Keratinocyte (primary cell): ENCODE results near the gene SF3A1. TPM values are rescaled to one million over a fixed set of nuclear protein-coding genes. Genes with fewer than 3 reads are reported as not detected.

Source experiments
- DNase-seq: peaks from one replicate; pipeline ENCODE4 v3.0.0-alpha.2; 2011; ENCODE audit warnings: low read depth, missing footprints, low spot score
- FAIRE-seq: peaks from 2 replicates; lab custom pipeline; 2011; peaks lifted over from hg19 to GRCh38; lab: Jason Lieb, UNC
- H2AFZ ChIP-seq: 2 replicates; pipeline ENCODE4 v1.6.0; 2012; ENCODE audit warnings: low read length, control low read depth, inconsistent platforms; ENCODE audit not compliant: control insufficient read depth
- H3K27ac ChIP-seq: 2 replicates; pipeline ENCODE4 v1.5.1; 2011; ENCODE audit warnings: low read length; ENCODE audit not compliant: control insufficient read depth, insufficient read depth
- H3K27me3 ChIP-seq: 3 replicates; pipeline ENCODE4 v1.6.0; 2011; ENCODE audit warnings: low read length; ENCODE audit not compliant: control insufficient read depth, insufficient read depth; ENCODE audit errors: extremely low read depth
- H3K36me3 ChIP-seq, 2 experiments: 2 replicates in 1 of 2; 3 replicates in 1 of 2; pipeline ENCODE4 v1.5.1; 2011; ENCODE audit warnings: low read length in 2 of 2, mild to moderate bottlenecking in 1 of 2; ENCODE audit not compliant: control insufficient read depth in 2 of 2, insufficient read depth in 2 of 2; ENCODE audit errors: extremely low read depth in 1 of 2
- H3K4me1 ChIP-seq: 3 replicates; pipeline ENCODE4 v1.5.1; 2011; ENCODE audit warnings: low read length; ENCODE audit not compliant: control insufficient read depth, insufficient read depth; ENCODE audit errors: extremely low read depth
- H3K4me2 ChIP-seq: 3 replicates; pipeline ENCODE4 v1.6.0; 2011; ENCODE audit warnings: low read depth, low read length; ENCODE audit not compliant: control insufficient read depth, insufficient read depth; ENCODE audit errors: extremely low read depth
- H3K4me3 ChIP-seq, 3 experiments: fragments of 200-600 bp in 1 of 3; sonication (generic) in 1 of 3; 2 replicates in 2 of 3; 3 replicates in 1 of 3; pipeline ENCODE4 v1.5.1; 2011 to 2016; ENCODE audit warnings: low read length in 3 of 3, mild to moderate bottlenecking in 3 of 3, control low read depth in 2 of 3, inconsistent platforms in 1 of 3, low read depth in 1 of 3, mixed read lengths in 1 of 3, mixed run types in 1 of 3, moderate library complexity in 1 of 3; ENCODE audit not compliant: control insufficient read depth in 2 of 3, insufficient read depth in 2 of 3; ENCODE audit errors: extremely low read depth in 1 of 3
- H3K79me2 ChIP-seq: 2 replicates; pipeline ENCODE4 v1.6.0; 2012; ENCODE audit warnings: low read length; ENCODE audit not compliant: control insufficient read depth, insufficient read depth
- H3K9ac ChIP-seq: 3 replicates; pipeline ENCODE4 v1.6.0; 2011; ENCODE audit warnings: low read length; ENCODE audit not compliant: control insufficient read depth, insufficient read depth; ENCODE audit errors: extremely low read depth
- H3K9me1 ChIP-seq: 3 replicates; pipeline ENCODE4 v1.6.0; 2011; ENCODE audit warnings: low read length; ENCODE audit not compliant: control insufficient read depth, insufficient read depth; ENCODE audit errors: extremely low read depth
- H3K9me3 ChIP-seq: 2 replicates; pipeline ENCODE4 v1.5.1; 2012; ENCODE audit warnings: low read depth, low read length; ENCODE audit not compliant: control insufficient read depth
- H4K20me1 ChIP-seq: 3 replicates; pipeline ENCODE4 v1.6.0; 2011; ENCODE audit warnings: low read length; ENCODE audit not compliant: control insufficient read depth, insufficient read depth; ENCODE audit errors: extremely low read depth
- EZH2 ChIP-seq: IDR thresholded peaks from one replicate; pipeline ENCODE4 v1.6.1; 2012; ENCODE audit warnings: inconsistent platforms, mild to moderate bottlenecking, low read length, moderate library complexity
- dilution Hi-C: fragments of 300-500 bp; cut with MboI; formaldehyde crosslinking; loops from one replicate; pipeline ENCODE4 v1.7.0; 2020; ENCODE audit warnings: low sequenced_read_pairs; ENCODE audit not compliant: extremely low pct_ligation_motif_present
- polyA plus RNA-seq, 5 experiments: library from polyadenylated mRNA; depleted of rRNA in 3 of 5; stranded (reverse) in 3 of 5; stranded (forward) in 1 of 5; unstranded in 1 of 5; fragments of >200 nt; gene quantifications; 1 replicate in 1 of 5; 2 replicates in 3 of 5; 3 replicates in 1 of 5; pipeline versions ENCODE4 v1.2.1 to v1.2.3, GENCODE V29; 2011 to 2012; ENCODE audit warnings: missing spikeins in 2 of 5, low read depth in 1 of 5, low replicate concordance in 1 of 5
- TF ChIP-seq, protein P1 (sequence below), 3 experiments: IDR thresholded peaks in 1 of 3; conservative IDR thresholded peaks in 1 of 3; optimal IDR thresholded peaks in 1 of 3; 2 replicates in 2 of 3; 3 replicates in 1 of 3; pipeline versions ENCODE3 to v1.5.1; 2011; ENCODE audit warnings: low read length in 3 of 3, mild to moderate bottlenecking in 3 of 3, moderate library complexity in 2 of 3, control low read depth in 1 of 3, inconsistent platforms in 1 of 3; ENCODE audit not compliant: insufficient read depth in 2 of 3; ENCODE audit errors: extremely low read depth in 1 of 3

Gene SF3A1
- polyA plus RNA-seq, 1 donor (not counting 4 experiments of a cell fraction or from before 2014, with no cell fraction given): 34.2 TPM

DNA sequence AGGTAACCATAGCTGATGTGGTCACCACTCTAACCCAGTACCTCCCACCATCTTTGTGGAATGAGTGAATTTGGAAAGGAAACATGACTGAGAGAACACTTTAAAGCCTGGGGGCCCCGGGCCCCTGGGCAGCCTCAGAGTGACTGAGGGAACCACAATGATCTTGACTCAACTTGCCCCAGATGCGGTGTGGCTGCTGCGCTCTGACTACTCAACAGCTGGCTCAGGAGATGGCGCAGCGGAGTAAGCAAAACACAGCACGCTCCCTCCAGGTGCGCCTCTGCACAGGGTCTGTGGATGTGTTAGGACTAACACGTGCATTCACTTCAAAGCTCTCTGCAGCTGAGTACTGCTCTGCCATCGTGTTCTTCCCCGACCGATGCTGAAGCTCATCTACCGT is 24.6 kb upstream of the SF3A1 start:
- H2AFZ ChIP-seq: no peak overlapping the region
- no peaks in the 10 kb centered on the region for H3K79me2 ChIP-seq
- H3K27ac ChIP-seq: no peak overlapping the region
- H3K36me3 ChIP-seq: peaks cover 3 to 27% of the 10 kb centered on the region in 2 experiments
- dilution Hi-C loops: no loop called here
- H4K20me1 ChIP-seq: no peaks in the 10 kb centered on the region
- DNase-seq: no peak
- TF ChIP-seq EZH2: no peak
- TF ChIP-seq, protein P1, sequence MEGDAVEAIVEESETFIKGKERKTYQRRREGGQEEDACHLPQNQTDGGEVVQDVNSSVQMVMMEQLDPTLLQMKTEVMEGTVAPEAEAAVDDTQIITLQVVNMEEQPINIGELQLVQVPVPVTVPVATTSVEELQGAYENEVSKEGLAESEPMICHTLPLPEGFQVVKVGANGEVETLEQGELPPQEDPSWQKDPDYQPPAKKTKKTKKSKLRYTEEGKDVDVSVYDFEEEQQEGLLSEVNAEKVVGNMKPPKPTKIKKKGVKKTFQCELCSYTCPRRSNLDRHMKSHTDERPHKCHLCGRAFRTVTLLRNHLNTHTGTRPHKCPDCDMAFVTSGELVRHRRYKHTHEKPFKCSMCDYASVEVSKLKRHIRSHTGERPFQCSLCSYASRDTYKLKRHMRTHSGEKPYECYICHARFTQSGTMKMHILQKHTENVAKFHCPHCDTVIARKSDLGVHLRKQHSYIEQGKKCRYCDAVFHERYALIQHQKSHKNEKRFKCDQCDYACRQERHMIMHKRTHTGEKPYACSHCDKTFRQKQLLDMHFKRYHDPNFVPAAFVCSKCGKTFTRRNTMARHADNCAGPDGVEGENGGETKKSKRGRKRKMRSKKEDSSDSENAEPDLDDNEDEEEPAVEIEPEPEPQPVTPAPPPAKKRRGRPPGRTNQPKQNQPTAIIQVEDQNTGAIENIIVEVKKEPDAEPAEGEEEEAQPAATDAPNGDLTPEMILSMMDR (optimal IDR thresholded peaks at IDR 0.05 in 1 of 3, IDR thresholded peaks at IDR 0.05 in 1 of 3, conservative IDR thresholded peaks at IDR 0.05 in 1 of 3; ENCODE audit: extremely low read depth in 1 of 3, insufficient read depth in 2 of 3, low read length in 3 of 3): no peak
- no peak overlapping the region for H3K4me3 ChIP-seq
- peaks cover under 1% of the 10 kb centered on the region for H3K4me1 ChIP-seq
- no peak overlapping the region for H3K9ac ChIP-seq
- no peak for FAIRE-seq
- no peaks in the 10 kb centered on the region for H3K9me3 ChIP-seq
- no peaks in the 10 kb centered on the region for H3K9me1 ChIP-seq
- no peak overlapping the region for H3K4me2 ChIP-seq
- no peaks in the 10 kb centered on the region for H3K27me3 ChIP-seq

DNA sequence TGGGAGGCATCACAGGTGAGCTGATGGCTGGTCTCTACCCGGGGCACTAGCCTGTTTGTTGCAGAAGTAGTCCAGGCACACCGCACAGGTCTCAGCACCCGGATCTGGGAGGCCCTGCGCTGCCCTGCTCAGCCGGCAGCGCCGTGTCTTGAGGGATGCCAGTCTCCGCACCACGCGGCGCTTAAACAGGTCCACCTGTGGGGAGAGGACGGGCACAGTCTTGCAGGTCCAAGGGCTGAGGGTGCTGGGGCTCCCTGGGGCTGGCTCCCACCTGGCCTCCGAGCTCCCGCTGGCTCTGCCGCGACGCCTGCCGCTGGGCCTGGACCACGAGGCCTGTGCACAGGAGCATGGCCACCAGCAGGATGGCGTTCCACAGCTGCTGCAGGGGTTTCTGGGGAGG is 23.3 kb upstream of the SF3A1 start:
- Histone ChIP-seq H4K20me1 (no peaks in the 10 kb centered on the region), H3K27ac (no peak overlapping the region), H3K9me1 (no peaks in the 10 kb centered on the region), H2AFZ (no peak overlapping the region), H3K9ac (no peak overlapping the region), H3K4me3 (no peak overlapping the region), H3K4me2 (no peak overlapping the region), H3K36me3 (peaks cover 3 to 27% of the 10 kb centered on the region in 2 experiments), H3K27me3 (no peaks in the 10 kb centered on the region), H3K9me3 (no peaks in the 10 kb centered on the region), H3K79me2 (no peaks in the 10 kb centered on the region), H3K4me1 (no peaks in the 10 kb centered on the region)
- DNase-seq (no peak), FAIRE-seq (no peak)
- no peak for TF ChIP-seq EZH2
- TF ChIP-seq, protein P1 (optimal IDR thresholded peaks at IDR 0.05 in 1 of 3, IDR thresholded peaks at IDR 0.05 in 1 of 3, conservative IDR thresholded peaks at IDR 0.05 in 1 of 3; ENCODE audit: extremely low read depth in 1 of 3, insufficient read depth in 2 of 3, low read length in 3 of 3): no peak
- dilution Hi-C loops: no loop called here
